NCI-H2029 treated with DMSO at 0.1 percent for 48 hours (cell line): ENCODE measurements around the gene SP2.

Experiments
- DNase-seq: peaks from one replicate; lab custom pipeline; 2025; lab: John Stamatoyannopoulos, UW

SP2 gene

DNA sequence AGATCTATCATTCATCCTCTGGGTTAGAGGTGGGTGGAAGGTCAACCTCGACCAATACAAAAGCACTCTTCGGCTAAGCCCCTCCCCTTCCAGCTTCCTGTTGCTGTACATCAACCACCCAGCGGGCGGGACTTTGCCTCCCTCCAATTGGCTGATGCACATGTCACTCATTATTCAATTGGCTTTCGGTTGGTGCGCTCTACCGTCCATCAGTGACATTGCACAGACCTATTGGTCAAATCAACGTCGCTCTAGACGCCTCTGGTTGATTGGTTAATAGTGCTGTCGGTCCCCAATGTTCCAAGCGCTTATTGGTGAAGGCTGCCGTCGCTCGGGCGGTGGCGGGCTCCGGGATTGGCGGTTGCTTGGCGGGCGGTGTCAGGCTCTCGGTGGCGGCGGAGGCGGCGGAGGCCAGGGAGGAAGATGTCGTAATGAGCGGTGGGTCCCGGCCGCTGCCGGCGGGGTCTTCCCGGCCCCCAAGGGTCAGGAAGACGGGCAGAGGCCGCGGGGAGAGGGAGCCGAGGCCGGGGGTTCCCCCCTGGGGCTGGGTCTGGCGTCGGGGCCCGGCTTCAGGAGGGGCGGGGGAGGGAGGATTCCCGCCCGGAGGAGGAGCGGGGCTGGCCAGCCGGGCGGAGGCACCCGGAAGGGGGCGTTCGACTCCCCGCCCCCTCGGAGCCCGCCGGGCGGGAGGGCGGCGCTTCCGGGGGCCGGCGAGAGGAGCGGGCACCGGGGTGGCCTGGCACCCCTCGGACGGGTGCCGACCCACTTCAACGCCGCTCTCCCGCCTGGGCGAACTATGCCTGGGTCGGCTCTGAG lies at the start of gene SP2:
Gene SP2 (plus strand): TSS at position 381 of the 816 bp plus-strand sequence. CDS start 51 bp downstream, at position 432.
- DNase-seq, result peak; percentile 96

DNA sequence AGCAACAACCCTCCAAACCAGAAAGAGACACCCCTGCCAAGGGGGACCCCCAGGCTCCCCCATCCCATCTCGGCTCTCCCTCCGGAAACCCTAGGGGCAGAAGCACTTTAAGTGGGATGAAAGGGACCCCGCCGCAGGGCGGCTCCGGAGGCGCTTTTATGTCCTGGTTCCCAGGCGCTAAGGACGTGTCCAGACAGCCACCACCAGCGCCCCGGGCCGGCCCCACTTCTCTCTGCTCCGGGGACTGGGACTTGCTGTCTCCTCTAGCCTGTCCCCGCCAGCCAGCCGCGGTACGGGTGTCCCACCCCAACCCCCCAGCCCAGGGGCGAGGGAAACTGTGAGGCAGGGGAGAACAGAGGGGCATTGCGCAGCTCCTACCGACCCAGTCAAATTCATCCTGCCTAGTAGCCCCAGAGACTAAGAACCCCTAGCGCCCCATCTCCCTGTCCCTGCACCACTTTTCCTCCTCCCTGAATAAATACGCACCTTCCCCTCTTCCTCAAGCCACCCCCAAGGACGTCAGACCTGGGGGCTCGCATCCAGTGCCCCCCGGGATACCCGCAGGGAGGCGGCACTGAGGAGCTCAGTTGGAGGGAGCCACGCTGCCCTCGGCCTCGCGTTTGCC lies 49.2 kb upstream of the SP2 start:
- no peak for DNase-seq

DNA sequence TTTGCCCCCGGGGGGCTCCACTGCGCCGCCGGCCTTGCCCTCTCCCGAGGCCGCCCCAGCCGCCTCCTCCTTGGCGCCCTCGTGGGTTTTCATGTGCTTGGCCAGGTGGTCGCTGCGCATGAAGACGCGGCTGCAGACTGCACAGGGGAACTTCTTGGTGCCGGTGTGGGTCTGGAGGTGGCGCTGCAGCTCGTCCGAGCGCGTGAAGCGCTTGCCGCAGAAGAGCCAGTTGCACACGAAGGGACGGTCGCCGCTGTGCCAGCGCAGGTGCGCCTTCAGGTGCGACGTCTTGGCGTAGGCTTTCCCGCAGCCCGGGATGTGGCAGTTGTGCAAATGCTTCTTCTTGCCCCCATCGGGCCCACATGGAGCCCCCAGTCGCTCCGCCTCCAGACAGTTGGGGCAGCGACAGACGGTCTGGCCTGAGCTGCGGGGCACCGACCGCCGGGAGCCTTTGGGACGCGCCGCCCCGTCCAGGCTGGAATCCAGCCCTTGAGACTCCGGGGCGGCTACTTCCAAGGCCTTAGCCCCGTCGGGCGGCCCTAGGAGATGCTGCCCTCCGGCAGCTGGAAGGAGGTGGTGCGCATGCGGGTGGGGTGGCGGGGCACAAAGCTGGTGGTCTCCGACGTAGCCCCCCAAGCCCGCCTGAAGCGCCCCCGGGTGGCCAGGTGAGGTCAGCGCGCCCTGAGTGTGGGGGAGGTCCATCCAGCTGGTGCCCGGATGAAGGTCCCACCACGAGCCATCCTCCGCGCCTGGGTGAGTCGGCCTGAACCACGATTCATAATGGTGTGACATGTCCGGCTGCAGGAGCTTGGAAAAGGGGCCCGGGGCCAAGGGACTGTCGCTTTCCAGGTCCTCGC lies 48.5 kb upstream of the SP2 start:
- DNase-seq, result no peak

DNA sequence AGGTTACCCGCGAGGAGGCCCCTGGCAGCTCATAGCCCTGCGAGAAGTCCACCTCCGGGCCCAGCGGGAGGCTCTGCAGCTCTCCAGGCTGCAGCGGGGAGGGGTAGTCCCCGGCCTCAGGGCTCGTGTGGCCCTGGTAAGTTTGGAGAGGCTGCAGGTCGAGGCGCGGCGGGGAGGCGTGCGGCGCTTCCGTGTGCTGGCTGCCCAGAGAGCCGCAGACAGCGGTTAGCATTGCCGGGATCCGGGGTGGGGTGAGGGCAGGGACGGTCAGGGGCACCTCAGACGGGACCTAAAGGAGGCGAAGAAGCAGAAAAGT lies 47.9 kb upstream of the SP2 start:
- no peak for DNase-seq

DNA sequence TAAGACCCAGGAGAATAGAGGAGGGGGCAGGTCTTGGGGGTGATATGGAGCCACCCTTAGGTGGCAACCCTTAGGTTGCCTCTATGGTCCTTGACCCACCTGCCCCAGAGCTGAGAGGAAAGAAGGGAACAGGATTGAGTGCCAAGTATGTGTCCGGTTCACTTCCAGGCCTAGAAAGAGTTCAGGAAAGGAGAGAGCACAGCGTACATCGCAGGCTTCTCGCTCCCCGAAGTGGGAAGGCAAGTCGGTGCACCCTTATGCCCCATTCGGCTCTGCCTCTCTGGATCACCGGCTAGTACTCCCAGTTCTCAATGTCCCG lies 45.7 kb upstream of the SP2 start:
- DNase-seq, result no peak

DNA sequence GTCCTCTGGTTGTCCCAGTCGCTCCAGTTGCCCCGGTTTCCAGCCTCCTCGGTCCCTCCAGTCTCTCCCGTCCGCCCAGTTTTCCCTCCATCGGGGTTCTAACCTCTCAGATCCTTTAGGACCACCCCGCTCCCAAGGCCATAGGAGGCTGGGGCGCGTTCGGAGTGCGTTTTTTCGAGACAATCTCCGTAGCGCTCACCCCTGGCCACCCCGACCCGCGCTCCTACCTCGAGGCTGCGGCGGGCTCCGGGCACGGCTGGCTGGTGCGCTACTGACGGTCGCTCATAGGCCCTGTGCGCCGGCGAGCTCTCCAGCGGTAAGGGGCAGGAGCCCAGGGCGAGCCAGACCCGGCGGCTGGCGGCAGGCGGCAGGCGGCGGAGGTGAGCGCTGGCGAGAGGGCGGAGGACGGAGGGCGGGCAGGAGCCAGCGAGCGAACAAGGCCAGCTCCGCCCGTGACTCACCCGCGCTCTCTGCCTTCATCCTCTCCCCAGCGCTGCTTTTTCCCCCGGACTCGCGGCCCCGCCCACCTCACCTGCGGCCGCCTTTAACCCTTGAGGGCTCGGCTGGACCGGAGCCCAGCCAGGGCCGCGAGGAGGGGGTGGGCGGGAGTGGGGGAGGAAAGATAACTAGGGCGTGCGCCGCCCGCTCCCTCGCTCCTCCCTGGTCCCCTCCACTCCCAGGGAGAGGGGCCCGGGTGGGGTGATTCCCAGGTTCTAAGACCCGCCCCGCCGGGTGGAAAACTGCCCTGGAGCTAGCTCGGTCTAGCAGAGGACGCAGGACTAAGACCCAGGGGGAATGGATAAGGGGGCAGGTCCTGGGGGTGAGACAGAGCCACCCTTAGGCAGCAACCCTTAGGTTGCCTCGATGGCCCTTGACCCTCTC lies 45.1 kb upstream of the SP2 start, which contains the start of gene SP6:
Gene SP6 (minus strand): TSS at position 472 of the 882 bp plus-strand sequence. CDS start 2,734 bp downstream, outside the sequence.
- peak; percentile 43 for DNase-seq

DNA sequence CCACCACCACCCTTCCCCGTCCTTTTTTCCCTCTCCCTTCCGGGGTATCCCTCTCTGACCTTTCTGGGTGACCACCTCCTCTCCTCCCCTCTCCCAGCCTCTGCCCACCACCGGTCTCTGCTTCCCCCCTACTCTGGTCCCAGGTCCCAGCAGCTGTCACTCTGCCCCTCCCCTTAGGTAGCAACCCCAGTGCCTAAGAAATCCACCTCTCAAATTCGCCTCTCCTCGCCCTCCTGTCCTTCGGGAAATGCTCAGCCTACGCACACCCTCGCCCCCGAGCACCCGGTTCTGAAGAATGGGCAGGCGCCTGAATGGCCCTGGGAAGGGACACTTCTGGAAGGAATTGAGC lies 44.3 kb upstream of the SP2 start:
- DNase-seq, result no peak

DNA sequence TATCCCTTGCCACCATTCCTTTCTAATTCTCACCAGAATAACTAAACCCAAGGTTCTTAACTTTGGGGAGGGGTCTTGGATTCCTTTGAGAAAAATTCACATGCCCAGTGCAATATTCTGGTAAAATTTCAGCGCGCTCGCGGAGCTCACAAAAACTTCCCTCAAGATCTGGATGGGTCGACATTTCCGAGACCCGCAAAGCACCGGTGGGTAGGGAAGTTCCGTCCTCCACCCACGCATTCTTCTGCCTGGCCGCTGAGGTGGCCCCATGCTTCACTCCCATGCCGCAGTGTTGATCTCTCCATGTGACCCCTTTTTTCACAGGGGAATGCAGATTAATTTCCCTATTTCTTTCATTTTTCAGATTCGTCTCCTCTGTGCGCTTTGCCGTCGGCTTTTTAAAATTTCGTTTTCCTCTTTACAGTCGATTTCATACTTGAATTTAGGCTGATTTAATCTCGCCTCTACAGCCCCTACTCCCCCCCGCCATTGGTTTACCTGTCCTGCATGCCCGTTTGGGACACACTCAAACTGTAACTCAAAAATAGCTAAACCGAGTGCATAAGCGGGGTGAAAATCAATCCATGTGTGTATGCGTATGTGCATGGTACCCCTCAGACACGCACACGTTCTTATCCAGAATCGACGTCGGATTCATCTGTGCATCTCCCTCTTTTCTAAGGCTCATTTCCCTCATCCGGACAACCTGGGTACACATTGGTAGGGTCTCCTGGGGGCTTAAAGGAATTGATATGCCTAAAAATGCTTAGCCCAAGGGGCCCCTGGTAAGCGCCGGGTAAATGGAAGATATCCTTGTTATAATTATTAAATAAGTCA lies 43.7 kb upstream of the SP2 start:
- DNase-seq, result no peak

DNA sequence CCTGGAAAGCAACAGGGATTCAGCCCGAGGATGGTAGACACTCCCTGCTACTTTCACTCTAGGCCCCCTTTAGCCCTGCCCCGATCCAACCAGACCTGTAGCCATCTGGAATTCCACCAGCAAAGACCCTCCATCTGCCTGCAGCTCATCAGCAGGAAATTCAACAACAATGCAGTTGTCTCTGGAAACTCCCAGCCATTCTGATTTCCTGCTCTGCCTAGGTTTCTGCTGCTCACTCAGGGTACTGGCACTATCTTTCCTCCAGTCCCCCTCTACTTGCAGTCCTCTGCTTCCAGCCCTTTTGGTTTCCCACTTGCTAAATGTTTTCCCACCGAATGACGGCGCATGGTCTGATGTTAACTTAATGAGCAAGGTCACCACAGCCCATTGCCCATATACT lies 42.4 kb upstream of the SP2 start:
- DNase-seq, result no peak

DNA sequence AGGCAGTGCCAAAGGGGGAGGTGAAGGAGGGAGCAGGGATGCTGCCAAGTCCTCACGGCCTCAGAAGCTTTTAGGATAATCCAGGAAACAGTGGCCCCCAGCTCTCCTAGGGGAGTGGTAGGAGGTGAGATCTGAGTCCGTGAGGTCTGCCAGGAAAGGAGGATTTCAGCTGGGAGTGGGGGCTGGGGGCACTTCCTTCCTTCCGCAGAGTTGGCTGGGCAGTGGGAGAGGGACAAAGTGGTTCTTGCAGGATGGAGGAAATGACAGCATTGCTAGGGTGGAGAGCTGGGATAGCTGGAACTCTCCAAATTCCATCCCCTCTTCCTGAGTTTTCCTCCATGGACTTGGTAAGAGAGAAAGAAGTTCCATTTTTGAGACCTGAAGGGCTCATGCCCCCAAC lies 40.3 kb upstream of the SP2 start:
- DNase-seq, result no peak

DNA sequence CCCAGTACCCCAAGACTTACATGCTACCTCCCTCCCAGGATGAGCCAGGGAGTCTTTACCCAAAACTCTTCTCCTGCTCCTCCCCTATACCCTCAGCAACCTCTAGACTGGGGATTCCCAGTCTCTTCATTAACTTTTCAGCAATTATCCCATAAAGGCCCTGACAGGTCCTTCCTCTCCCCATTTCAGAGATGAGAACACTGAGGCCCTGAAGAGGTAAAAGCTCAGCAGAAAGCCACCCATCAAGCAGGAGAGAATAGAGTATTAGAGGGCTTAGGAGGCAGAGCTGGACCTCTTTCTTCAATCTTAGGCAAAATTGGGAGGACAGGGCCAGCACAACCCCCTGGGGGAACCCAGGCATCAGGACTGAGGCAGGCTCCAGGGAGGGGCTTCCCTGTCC lies 39.2 kb upstream of the SP2 start:
- no peak for DNase-seq

DNA sequence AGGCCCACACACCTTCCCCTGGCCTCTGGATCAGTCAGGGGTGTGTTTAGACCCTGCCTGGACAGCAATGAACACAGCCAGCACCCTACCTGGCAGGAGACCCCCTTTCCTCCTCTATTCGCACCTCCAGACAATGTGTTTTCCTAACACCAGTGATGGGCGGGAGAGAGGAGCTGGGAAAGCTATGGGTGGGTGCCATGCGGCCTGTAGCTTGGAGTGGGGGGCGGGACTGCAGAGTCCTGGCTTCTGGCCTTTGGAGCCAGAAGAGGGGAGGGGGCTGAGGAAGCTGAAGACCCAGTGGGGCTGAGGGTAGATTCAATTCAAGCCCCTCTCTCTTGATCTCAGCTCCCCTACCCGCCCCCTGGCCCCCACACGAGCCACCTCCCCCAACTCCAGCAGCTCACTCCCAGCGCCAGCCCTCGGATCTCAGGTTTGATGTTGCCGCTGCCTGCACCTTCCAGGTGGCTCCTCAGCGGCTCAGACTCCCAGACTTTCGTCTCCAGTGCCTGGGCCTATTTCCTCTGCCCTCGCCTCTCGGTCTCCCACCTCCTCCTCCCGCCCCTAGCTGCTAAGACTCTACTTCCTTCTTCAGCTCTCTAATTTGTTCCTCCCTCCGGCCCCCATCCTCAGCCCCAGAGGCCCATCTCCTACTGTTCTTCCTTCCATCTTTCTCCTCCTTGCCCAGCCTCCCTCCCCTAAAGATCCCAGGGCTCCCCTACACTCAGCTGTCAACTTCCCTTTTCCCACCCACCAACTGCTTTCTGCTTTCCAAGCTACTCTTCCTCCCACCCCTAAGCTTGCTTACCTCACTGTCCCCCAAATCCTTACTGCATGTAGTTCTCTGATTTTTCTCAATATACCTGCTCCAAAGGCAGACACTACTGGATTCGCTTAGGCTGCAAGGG lies 38.2 kb upstream of the SP2 start:
- no peak for DNase-seq

DNA sequence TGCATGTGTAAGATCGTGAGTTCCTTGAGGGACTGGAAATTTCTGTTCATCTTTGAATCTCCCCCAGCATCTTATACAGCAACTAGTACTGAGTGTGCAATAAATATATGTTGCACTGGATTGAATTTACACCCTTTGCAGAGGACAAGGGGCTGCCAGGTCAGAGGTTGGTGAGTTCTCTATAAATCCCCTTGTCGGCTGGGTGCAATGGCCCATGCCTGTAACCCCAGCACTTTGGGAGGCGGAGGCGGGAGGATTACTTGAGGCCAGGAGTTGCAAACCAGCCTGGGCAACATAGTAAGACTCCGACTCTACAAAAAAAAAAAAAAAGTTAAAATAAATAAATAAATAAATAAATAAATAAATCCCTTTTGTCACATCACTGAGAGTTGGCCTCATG lies 35.6 kb upstream of the SP2 start:
- DNase-seq, result no peak

DNA sequence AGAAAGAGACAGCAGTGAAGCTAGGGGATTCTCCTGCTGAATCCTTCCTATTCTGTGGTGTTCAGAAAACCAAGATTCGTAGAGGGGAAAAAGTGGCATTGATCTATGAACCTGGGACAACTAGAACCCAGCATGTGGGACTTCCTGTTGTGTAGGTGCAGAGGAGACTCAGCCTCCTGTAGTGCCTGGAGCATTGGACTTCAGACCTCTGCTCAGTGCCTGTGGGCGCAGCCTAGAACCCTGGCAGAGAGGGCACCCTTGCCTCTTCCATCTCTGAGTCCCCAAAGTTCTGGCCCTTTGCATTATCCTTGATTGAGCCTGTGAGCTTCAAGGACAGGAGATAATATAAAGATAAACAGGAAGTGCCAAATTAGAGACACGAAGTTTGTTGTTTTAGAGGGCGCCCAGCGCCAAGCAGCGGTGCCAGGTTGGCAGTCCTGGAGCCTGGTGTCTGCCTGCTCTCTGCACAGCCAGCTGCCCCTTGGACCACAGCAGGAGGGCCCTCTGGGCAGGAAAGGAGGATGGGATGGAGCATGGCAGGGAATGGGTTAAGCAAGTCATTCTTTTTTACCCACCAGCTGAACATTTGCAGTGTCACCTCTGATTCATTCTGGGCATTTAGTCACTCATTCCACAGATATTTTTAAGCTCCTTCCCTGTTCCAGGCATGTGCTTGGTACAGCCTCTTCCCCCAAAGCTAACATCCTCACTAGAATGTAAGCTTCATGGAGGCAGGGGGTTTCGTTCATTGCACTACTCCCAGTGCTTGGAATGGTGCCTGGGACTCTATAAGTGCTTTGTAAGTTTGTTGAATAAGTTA lies 33.2 kb upstream of the SP2 start:
- DNase-seq, result no peak

DNA sequence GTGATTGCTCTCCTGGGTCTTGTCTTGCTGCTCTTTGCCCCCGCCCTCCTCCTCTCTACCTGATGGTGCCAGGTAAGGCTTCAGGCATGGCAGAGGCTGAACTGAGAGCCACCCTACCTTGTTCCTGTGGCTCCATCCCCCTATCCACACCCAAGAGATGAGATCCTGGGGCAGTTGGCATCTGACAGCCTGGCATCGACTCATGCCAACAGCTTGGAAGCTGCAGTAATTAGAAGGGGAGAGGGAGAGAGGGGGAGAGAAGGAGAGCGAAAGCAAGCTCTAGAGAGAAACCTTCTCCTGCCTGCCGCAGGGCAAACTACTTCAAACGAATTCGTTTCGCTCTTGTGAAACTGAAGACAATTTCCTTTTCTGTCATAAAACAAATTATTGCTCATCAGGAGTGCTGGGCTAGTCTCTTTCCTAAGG lies 31.2 kb upstream of the SP2 start:
- no peak for DNase-seq

DNA sequence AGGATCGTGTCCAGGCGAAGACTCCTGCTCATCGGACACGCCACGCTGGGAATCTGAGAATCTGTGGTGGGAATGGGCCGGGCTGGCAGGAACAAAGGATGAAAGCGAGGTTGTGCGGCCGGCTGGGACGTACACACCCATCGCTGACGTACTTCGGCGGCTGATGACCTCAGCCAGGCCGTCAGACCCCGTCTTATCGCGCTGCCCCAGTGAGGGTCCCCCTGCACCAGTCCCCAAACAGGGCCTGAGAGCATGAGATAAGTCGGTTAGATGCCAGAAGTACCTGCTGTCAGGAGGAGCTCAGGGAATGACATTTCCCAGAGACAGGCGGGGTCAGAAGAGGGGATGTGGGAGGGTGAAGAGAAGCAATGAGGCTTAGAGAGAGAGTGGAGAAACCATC lies 29.1 kb upstream of the SP2 start:
- DNase-seq, result no peak

DNA sequence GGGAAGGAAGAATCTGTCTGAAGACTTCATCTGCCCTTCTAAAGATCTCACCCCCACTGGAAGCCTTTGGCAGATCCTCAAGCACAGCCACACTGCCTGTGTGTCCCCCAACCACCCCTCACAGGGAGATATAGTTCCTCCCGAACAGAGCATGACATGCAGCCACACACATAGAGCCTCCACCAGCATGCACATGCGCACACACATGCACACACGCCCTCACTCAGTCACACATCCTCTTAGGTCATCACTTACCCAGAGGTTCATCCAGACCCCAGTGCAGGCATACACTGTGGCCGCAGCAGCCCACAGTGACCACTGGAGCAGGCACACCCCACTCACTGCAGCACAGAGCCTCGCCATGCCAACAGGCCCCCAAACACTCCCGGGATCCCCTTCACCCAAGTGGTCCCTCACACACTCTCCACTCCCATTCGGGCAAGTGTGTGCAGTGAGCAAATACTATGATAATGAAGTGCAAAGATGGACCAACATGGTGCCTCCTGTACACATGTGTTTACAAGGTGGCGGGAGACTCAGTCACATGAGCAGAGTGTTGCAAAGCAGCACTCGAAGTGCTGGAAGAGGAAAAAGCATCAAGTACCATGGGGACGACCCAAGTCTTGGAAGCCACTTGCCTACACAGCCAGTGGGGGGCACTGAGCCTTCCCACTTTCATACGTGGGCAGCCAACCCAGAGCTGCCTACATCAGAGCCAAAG lies 28.1 kb upstream of the SP2 start:
- DNase-seq, result no peak

DNA sequence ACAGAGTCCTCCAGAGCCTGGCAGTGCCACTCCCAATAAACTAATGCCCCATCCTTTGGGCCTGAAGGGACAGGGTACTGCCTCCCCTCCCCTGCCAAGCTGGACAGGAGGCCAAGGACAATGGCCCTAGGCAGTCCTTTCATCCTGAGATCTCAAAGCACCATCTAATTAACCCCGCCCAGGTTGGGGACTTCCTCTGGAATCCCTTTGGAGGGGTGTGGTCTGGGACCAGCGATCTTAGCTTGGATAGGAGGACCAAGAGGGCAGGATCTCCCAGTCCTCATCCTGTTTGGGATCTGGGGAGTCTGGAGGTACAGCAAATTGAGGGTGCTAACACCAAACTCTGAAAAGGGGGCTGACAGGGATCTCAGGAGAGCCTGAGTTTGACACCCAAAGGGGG lies 26.9 kb upstream of the SP2 start:
- DNase-seq, result no peak

DNA sequence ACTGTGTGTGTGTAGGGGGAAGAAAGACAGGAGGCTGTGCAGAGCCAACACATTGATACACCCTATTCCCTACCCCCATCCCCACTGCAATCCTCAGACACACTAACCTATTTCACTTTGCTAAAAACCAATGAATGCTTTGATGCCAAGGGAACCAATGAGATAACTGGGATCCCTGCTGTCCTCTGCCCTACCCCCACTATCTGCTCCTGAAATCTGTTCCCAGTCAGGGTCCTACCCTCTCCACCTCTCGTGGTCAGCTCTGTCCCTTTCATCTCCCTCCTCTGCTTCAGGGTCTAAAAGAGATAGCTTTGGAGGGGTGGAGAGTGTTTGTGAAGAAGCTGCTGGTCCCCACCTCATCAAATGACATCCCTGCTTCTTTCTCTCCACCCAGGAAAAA lies 26.0 kb upstream of the SP2 start:
- no peak for DNase-seq
